AG08395 (cell line): ENCODE data around the gene FAM53A.
"Not testable (repeated sequence)": the region's sequence is repeated elsewhere in the genome, so short reads cannot be mapped to it uniquely, and the experiment has no call there.

Source experiments
- DNase-seq: peaks from one replicate; pipeline ENCODE4 v3.0.0; 2012; ENCODE audit warnings: mixed read lengths, low spot score

The FAM53A gene

GRCh38 chr4:1716065-1716945 lies 32.2 kb upstream of the FAM53A start:
- DNase-seq = no peak

GRCh38 chr4:1715002-1715758 lies 31.1 kb upstream of the FAM53A start:
- no peak for DNase-seq

GRCh38 chr4:1714303-1715001 lies 30.3 kb upstream of the FAM53A start:
- no peak for DNase-seq

GRCh38 chr4:1713003-1713851 lies 29.1 kb upstream of the FAM53A start:
- no peak for DNase-seq

GRCh38 chr4:1712216-1713002 lies 28.3 kb upstream of the FAM53A start, which contains the start of gene SLBP:
TSS of gene SLBP (minus strand) at chr4:1712319. CDS start at chr4:1712188, 131 bp downstream.
- peak; percentile 94 for DNase-seq

- peak; percentile 68 for DNase-seq
These were observed 27.6 kb upstream of the FAM53A start for GRCh38 chr4:1711571-1712215.

GRCh38 chr4:1711055-1711570 lies 27.0 kb upstream of the FAM53A start:
- DNase-seq = no peak

- DNase-seq = no peak
These were observed 24.5 kb upstream of the FAM53A start for GRCh38 chr4:1708581-1708980.

GRCh38 chr4:1706358-1706757 lies 22.2 kb upstream of the FAM53A start:
- no peak for DNase-seq

- DNase-seq = no peak
These were observed 21.6 kb upstream of the FAM53A start for GRCh38 chr4:1705732-1706131.

- DNase-seq = no peak
These were observed 19.8 kb upstream of the FAM53A start for GRCh38 chr4:1703867-1704266.

GRCh38 chr4:1701671-1702070 lies 17.6 kb upstream of the FAM53A start:
- DNase-seq = not testable (repeated sequence)

- DNase-seq = no peak
These were observed 11.8 kb upstream of the FAM53A start for GRCh38 chr4:1695913-1696312.

- DNase-seq = peak; percentile 79
These were observed 9.2 kb upstream of the FAM53A start for GRCh38 chr4:1693131-1693896.

- DNase-seq = no peak
These were observed 7.7 kb upstream of the FAM53A start for GRCh38 chr4:1691737-1692373.

- DNase-seq = no peak
These were observed 6.6 kb upstream of the FAM53A start for GRCh38 chr4:1690698-1691097.

GRCh38 chr4:1686440-1687036 lies 2.4 kb upstream of the FAM53A start:
- DNase-seq = no peak
